NT2/D1 (cell line): Measurements from ENCODE around the gene PCNA.

Source experiments
- DNase-seq: peaks from one replicate; pipeline ENCODE4 v3.0.0-alpha.2; 2011; ENCODE audit warnings: low read depth, low spot score
- H3K27me3 ChIP-seq: 2 replicates; pipeline ENCODE4 v1.6.0; 2011; ENCODE audit warnings: mild to moderate bottlenecking; ENCODE audit not compliant: insufficient read length, insufficient read depth
- H3K36me3 ChIP-seq: 2 replicates; pipeline ENCODE4 v1.6.1; 2011; ENCODE audit warnings: mild to moderate bottlenecking, low read length, mixed read lengths; ENCODE audit not compliant: insufficient read depth, insufficient read length
- H3K4me1 ChIP-seq: 2 replicates; pipeline ENCODE4 v1.5.1; 2011; ENCODE audit not compliant: insufficient read depth, insufficient read length
- H3K4me3 ChIP-seq: 2 replicates; pipeline ENCODE4 v1.5.1; 2011; ENCODE audit warnings: low read depth; ENCODE audit not compliant: insufficient read length
- H3K9ac ChIP-seq: 2 replicates; pipeline ENCODE4 v1.6.0; 2011; ENCODE audit warnings: low read depth; ENCODE audit not compliant: insufficient read length
- H3K9me3 ChIP-seq: 2 replicates; pipeline ENCODE4 v1.5.1; 2011; ENCODE audit warnings: mild to moderate bottlenecking, low read length; ENCODE audit not compliant: insufficient read depth
- SUZ12 ChIP-seq: IDR thresholded peaks from 2 replicates; pipeline ENCODE4 v1.6.1; 2011; ENCODE audit not compliant: insufficient read length, insufficient read depth; ENCODE audit errors: extremely low read depth
- YY1 ChIP-seq: IDR thresholded peaks from 2 replicates; pipeline ENCODE4 v1.6.1; 2011; ENCODE audit not compliant: insufficient read length, insufficient read depth
- ZNF274 ChIP-seq: IDR thresholded peaks from 2 replicates; pipeline ENCODE4 v1.6.1; 2011; ENCODE audit warnings: mild to moderate bottlenecking, low read depth, low read length

PCNA gene

GRCh38 chr20:5070570-5070969, 49.2 kb downstream of the PCNA start:
- no peaks in the 10 kb centered on the region for H3K9me3 ChIP-seq
- H3K9ac ChIP-seq = no peak overlapping the region
- H3K36me3 ChIP-seq = no peaks in the 10 kb centered on the region
- peaks cover 6% of the 10 kb centered on the region for H3K4me1 ChIP-seq
- no peaks in the 10 kb centered on the region for H3K27me3 ChIP-seq
- TF ChIP-seq YY1 (no peak), SUZ12 (no peak), ZNF274 (no peak)
- no peak for DNase-seq
- H3K4me3 ChIP-seq = no peak overlapping the region

- Histone ChIP-seq H3K9me3 (no peaks in the 10 kb centered on the region), H3K4me1 (peaks cover 6% of the 10 kb centered on the region), H3K4me3 (no peak overlapping the region), H3K9ac (no peak overlapping the region), H3K36me3 (no peaks in the 10 kb centered on the region), H3K27me3 (no peaks in the 10 kb centered on the region)
- no peak for DNase-seq
- TF ChIP-seq SUZ12 = no peak
- no peak for TF ChIP-seq YY1
- no peak for TF ChIP-seq ZNF274
Observed at GRCh38 chr20:5070081-5070480, 49.7 kb downstream of the PCNA start.

- no peaks in the 10 kb centered on the region for H3K27me3 ChIP-seq
- no peak overlapping the region for H3K4me3 ChIP-seq
- H3K9me3 ChIP-seq = no peaks in the 10 kb centered on the region
- no peaks in the 10 kb centered on the region for H3K36me3 ChIP-seq
- H3K4me1 ChIP-seq = peaks cover 6% of the 10 kb centered on the region
- TF ChIP-seq SUZ12 = no peak
- TF ChIP-seq YY1 = no peak
- TF ChIP-seq ZNF274 = no peak
- no peak overlapping the region for H3K9ac ChIP-seq
- no peak for DNase-seq
Observed at GRCh38 chr20:5069141-5069806, 50.5 kb downstream of the PCNA start.

- Histone ChIP-seq H3K36me3 (no peaks in the 10 kb centered on the region), H3K27me3 (no peaks in the 10 kb centered on the region), H3K4me3 (no peak overlapping the region), H3K4me1 (peaks cover 3% of the 10 kb centered on the region), H3K9ac (no peak overlapping the region), H3K9me3 (no peaks in the 10 kb centered on the region)
- TF ChIP-seq YY1 = no peak
- no peak for DNase-seq
Observed at GRCh38 chr20:5067877-5068645, 51.7 kb downstream of the PCNA start.

- no peaks in the 10 kb centered on the region for H3K36me3 ChIP-seq
- H3K27me3 ChIP-seq = no peaks in the 10 kb centered on the region
- DNase-seq = no peak
- peaks cover 3% of the 10 kb centered on the region for H3K4me1 ChIP-seq
- TF ChIP-seq SUZ12 = no peak
- H3K9me3 ChIP-seq = no peaks in the 10 kb centered on the region
- H3K9ac ChIP-seq = no peak overlapping the region
- H3K4me3 ChIP-seq = no peak overlapping the region
Observed at GRCh38 chr20:5065879-5066383, 53.8 kb downstream of the PCNA start.

GRCh38 chr20:5065166-5065878, 54.4 kb downstream of the PCNA start:
- Histone ChIP-seq H3K27me3 (no peaks in the 10 kb centered on the region), H3K36me3 (no peaks in the 10 kb centered on the region), H3K4me1 (peaks cover 3% of the 10 kb centered on the region), H3K4me3 (no peak overlapping the region), H3K9me3 (no peaks in the 10 kb centered on the region), H3K9ac (no peak overlapping the region)
- TF ChIP-seq SUZ12 (no peak), YY1 (no peak), ZNF274 (no peak)
- no peak for DNase-seq
